Cortex of kidney (tissue), 1 donor: ENCODE data around the gene RAB24.
"Not testable (repeated sequence)": the region's sequence is repeated elsewhere in the genome, so short reads cannot be mapped to it uniquely, and the experiment has no call there.

Experiments used
- DNase-seq: peaks from one replicate; lab custom pipeline; 2025; lab: John Stamatoyannopoulos, UW

The RAB24 gene

DNA sequence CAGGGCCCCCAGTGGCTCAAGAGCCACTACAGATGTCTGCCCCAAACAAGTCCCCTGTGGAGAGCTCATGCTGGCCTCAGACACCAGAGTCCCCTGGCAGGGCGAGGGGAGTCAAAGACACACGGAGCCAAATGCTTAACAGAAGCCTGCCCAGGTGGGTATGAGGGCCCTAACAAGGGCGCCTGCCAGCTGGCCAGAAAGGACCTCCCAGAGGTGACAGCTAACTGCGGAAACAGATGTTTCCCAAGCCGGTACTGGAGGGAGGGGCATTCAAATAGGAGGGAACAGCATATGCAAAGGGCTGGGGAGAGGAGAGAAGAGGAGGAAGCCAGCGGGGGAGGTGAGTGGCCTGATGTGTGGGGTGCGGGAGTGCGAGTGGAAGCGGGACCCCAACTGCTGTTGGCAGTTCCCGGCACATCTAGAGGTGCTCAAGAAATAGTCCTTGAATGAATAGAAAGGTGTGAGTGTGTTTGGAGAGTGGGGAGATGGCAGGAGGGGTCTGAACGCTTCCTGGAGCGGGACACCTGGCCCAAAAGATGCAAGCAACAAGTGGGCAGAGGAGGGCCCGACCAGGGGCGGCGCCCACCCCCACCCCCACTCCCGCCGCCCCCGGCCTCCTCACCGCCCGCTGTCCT lies 7.4 kb upstream of the RAB24 start:
- no peak for DNase-seq

DNA sequence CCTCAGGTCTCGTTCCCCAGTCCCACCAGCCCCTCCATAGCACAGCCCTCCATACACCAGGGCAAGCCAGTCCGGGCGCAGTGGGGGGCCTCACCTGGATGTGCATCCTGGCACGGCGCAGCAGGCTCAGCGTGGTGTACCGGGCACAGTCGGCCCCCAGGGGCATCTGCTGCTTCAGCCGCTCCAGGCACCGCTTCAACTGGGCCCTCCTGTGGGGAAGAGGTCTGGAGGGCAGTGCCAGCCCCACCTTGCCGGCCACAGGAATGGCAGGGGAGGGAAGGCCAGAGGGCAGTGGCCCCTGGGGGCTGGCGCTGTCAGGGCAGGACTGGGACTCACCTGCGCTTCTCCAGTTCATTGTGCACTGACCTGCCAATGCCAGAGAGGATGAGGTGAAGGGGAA lies 6.8 kb upstream of the RAB24 start:
- no peak for DNase-seq

DNA sequence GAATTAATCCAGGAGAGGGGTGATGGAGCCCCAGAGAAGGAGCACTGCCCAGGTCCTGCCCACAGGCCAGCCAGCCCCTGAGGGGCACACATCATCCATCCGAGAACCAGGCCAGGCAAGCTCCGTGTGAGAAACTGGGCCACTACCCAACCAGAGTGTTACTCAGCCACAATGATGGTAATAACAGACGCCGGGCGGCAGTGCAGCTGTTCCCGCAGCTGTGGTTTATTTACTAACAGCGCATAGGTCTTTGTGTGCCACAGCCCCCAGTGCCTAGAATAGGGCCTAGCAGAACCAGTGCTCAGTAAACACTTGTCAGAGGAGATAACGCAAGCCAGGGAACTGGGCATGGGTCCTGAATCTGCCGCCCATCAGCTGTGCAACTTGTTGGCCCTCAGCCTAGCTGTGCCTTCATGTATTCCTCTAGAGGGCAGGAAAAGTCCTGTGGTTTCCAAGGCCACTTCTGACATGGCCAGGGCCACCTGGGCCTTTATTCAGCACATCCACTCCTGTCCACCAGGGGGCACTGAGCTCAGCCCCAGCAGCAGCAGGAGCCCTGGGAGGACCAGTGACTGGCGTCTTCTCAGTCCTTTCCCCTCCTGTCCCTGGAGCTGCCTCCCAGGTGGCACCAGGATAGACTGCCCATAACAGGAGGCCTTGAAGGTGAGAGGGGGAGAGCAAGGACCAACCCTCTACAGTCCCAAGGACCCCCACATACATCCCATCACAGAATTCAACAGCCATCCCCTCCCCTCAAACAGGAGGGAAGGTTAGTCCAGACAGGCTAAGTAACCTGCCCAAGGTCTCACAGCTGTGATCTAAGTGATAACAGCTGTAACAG lies 6.1 kb upstream of the RAB24 start:
- no peak for DNase-seq

DNA sequence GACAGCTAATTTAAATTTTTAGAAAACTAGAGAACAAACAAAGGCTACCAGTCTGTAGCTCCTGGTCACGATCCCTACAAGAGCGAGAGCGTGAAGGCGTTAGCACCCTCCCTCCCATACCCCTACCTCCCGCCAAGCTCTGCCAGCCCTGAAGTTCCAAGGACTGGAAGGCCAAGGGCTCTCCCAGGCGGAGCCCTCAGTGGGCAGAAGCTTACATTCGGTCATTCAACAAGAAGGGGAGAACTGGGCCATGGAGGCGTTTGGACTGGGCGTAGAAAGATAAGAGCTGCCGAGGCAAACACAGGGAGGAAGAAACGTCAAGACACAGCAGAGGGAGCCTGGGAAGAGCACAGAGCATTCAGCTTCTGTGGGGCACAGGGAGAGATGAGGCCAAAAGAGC lies 5.2 kb upstream of the RAB24 start:
- no peak for DNase-seq

DNA sequence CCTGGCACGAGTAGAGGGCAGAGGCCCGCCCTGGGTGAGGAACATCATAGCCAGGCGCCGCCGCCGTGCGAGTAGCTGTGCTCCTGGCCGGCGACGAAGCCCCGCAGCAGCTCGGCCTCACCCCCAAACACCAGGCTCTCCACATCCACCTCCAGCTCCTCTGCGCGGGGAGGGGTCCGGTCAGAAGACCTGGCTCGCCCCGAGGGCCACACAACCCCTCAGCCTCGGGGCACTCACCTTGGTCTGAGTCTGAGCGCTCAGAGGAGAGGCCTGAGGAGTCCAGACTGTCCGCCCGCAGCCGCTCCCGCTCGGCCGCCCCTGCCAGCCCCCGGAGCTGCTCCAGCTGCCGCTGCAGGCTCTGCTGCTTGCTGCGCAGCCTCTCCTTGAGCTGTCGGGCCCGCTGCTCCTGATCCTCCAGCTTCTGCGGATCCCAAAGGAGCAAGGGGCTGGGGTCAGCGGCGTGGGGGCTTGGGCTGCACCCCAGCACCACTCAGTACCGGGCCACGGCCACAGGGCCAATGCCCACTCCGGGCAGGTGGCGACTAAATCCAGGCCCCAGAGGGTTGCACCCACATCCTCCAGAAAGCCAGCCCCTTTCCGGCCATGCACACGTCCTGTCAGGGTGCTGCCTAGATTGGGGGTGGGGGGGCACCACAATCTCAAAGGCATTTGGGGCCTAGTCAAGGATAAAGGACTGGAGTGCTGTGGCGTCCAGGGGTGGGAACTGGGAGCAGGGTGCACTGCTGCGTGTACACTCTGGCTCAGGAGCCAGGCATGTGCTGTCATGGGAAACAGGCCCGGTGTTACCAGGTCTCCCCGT lies 4.2 kb upstream of the RAB24 start:
- no peak for DNase-seq

DNA sequence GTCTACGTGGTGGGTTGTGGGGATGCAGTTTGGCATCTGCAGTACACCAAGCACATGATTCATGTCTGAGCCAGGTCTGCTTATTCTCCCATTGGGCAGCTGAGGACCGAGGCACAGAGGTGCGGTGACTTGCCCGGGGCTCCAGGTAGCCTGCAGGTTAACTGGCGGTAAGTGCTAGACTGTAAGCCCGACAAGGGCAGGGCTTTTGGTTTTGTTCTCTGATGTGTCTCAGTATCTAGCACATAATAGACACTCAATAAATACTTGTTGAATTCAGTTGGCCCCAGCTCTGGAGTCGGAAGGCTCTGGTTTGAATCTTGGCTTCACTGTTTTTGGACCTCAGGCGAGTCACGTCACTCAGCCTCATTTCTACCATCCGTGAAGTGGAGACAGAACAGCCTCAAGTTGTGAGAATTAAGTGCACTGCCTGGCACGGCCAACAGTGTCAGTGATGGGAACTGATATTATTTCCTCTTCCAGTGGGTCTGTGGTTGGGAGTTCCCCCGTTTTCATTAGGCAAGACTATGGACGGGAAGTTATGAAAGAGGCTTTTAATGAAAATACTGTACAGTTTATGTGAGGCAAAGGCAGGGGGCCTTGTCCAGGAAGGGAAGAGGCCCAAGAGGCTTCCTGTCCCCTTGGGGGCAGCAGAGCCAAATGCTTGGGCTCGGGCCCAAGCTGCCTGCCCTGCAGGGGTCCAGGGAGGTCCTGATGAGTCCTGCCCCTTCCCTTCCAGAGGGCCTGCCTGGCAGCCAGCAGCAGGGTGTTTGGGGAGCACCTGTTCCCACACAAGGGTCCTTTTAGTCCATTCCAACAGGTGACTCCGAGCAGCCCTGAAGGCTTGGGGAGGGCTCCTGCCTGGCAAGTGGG lies 3.4 kb upstream of the RAB24 start:
- no peak for DNase-seq

DNA sequence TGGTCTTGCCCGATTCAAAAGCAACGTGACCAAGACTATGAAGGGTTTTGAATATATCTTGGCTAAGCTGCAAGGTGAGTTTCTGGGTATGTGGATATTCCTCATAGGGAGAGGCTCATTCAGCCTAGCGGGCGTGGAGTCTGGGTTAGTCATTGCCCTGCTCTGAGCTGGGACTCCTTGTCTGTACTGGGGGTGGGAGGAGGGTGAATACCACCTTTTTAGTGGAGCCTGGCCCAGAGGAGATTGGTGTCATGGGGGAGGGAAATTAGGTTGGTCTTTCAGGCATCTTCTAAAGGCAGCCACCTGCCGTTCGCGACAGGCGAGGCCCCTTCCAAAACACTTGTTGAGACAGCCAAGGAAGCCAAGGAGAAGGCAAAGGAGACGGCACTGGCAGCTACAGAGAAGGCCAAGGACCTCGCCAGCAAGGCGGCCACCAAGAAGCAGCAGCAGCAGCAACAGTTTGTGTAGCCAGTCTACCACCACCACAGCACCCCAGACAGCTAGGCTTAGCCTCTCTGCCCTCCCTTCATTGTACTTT lies 2.7 kb upstream of the RAB24 start:
- DNase-seq = not testable (repeated sequence)

DNA sequence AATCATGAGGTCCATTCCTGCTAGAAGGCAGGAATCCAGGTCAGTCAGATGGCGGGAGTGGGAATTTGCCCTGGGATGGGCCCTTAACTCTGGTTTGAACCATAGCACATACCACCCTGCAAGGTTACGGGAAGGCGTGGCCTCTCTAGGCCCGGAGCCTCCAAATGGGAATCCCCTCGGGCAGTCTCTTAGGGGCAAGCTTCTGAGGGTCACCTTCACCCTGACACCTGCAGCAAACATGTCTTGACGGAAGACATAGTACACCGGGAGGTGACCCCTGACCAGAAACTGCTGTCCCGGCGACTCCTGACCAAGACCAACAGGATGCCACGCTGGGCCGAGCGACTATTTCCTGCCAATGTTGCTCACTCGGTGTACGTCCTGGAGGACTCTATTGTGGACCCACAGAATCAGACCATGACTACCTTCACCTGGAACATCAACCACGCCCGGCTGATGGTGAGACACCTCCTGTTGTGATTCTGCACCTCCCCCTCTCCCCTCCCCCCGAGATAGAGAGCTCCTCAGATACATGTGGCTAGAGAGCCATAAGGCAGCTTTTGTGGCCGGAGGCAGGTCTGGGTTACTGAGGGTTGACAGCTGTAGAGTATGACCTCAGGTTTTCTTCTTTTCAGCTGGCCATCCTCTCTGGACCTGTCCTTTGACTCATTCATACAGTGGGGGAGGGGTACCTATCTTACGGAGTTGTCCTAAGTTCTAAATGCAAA lies 1.0 kb upstream of the RAB24 start:
- DNase-seq = no peak

DNA sequence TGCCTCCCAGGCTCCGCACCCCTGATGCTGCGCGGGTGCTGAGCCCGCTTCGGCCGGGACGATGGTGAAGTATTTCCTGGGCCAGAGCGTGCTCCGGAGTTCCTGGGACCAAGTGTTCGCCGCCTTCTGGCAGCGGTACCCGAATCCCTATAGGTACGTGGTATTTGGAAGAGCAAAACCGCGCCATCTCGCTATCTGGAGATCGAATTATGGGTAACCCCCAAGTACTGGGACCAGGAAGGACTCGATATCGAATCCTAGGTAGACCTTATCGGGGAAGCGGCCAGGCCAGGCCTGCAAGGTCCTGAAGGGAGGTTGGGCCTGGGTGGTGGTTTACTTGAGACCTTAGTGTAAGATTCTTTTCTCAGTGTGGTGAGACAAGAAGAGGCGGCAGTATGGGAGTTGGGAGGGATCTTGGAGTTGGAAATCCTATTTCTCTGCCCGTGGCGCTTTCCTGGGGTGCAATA lies 439 bp upstream of the RAB24 start:
- no peak for DNase-seq

DNA sequence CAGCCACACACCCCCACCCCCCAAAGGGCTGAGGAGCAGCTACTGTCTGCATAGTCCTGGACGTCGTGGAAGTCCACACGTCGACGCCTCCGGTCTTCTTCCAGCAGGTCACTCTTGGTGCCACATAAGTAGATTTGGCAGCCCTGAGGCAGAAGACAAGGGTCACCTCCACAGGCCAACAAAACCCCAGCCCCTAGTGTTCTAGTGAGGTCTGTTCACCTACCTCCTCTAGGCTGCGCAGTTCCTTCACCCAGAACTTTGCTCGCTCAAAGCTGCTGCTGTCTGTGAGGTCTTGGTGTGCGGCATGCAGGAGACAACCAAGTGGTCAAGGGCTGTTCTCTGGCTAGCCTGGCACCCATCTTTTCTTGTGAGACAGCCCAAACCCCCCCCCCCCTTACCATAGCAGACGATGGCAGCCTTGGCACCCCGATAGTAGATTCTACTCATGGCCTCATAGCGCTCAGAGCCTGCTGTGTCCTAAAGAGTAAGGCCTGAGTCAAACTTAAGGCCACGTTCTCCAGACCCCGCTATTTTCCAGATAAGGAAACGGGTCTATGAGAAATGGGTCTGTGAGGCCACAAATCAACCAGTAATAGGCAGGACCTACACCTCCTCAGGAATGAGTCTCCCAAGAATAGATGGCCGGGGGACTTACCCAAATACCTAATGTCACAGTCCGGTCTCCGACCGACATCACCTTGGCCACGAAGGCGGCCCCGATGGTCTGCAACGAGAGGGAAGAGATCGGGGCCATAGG lies 987 bp downstream of the RAB24 start:
- no peak for DNase-seq

DNA sequence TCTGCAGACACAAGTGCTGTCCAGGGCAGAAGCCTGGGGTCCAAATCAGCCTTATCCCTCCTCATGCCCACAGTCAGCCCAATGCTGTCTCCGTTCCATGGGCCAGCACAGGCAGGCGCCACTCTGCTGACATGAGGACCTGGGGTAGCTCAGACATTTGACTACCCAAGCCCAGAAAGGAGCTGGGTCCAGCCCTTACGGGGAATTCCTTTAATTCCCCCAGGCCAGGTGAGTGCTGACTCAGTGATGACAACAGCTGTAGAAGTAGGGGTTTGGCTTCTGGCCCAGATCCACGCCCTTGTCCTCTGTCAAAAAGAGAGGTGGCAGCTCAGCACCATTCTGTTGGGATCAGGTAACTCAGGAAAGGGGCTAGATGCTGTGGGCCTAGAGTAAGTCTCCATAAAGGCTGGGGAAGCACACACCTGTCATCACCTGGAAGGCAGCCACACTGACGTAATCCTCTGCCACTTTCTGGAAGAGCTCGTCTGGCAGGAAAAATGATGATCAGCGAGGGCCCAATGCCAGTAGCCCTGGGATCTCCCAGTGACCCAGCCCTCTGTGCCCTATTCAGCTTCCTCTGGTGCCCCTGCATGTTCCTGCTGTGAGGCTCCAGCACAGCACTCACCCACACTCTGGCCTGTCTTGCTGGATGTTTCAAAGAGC lies 1.9 kb downstream of the RAB24 start:
- no peak for DNase-seq

DNA sequence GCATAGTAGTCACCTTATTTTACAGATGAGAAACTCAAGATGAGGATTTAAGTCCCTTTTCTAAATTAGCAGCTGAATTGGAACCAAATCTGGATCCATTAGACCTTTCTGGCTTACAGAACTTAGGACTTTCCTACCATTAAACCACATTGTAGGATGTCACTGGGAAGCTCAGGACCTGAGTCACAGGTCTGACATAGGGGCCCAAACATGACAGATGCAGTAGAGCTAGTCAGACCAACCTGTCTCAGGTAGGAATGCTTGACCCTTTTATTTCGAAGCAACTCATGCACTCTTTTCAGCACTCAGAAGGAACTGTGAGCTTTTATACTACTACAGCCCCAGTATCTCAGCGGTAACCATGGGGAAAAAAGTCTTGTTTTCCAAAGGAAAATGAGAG lies 2.6 kb downstream of the RAB24 start:
- DNase-seq = no peak

DNA sequence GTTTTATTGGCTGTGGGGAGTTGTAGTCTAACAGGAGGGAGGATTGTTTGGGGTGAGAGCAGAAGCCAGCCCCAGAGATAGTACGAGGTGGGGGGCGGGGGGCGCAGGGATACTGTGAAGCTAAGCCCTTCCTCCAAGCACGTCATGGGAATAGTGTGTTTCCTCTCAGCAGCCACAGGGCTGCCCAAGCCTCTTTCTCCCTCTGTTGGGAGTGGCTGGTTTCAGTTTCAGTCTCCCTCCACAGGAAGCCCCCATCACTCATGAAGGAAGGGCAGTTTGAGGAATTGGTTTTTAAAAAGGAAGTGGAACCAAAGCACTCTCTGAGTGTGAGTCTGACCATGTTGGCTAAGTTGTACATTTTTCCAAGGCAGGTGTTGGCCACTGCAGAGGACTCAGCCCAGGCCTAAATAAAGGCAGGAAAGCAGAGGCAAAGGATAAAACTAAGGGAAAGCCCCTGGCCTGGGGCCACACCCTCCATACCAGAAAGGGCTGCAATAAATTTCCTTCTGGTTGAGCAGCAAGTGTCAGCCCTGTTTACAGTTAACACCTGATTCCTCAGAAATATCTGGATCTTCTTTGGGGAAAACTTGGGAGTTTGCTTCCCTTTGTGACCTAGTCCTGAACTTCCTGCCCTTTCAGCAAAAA lies 3.2 kb downstream of the RAB24 start:
- no peak for DNase-seq

DNA sequence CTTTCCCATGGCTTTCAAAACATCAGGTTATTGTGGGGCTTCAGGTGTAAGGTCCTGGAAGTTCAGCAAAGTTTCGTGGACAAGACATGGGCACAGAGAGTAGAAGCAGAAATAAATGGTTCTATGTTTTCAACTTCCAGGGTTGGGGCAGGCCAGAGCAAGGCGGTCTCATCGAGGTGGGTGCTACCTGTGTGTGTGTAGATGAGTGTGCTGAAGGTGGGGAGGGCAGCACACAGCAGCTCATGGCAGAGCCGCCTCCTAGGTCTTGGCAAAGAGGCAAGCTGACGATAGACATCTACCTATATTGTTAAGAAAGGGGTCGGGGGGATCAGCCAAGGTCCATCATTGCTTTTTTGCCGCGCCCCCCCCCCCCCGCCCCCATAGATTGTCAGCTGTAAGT lies 3.8 kb downstream of the RAB24 start:
- no peak for DNase-seq

DNA sequence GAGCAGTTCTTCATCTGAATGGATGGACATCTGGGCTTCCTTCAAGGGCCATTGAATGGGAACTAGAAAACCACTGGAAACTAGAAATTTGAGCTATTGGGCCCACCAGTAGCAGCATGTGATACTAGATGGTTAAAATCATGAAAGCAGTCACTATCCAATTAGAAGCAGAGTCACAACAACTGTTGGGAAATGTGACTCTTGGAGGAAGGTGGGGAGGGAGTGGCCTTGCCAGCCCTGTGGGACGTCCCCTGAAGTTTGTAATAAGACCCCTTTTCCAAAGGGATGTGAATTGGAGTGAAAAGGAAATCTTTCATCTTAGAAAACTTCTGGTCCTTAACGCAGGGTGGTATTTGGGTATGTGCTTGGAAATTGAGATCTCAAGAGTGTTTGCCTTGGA lies 5.6 kb downstream of the RAB24 start:
- no peak for DNase-seq

DNA sequence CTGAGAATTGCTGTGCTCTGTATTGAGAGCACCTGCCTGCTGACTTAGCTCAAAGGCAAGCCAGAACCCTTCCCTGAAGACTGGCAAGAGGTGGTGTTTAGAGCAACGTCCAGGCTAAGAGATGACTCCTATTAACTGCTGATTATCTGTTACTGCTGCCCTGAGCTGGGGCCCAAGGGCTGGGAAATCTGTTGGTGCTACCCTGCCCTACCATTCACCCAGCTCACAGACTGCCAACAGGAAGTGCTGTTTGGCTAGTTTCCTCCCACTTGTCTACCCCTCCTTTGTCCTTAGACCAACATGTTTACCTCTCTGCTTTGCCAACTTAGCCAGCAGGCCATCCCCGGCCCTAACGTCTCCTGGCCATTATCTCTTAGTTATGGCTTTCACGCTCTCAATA lies 6.9 kb downstream of the RAB24 start:
- DNase-seq = no peak

DNA sequence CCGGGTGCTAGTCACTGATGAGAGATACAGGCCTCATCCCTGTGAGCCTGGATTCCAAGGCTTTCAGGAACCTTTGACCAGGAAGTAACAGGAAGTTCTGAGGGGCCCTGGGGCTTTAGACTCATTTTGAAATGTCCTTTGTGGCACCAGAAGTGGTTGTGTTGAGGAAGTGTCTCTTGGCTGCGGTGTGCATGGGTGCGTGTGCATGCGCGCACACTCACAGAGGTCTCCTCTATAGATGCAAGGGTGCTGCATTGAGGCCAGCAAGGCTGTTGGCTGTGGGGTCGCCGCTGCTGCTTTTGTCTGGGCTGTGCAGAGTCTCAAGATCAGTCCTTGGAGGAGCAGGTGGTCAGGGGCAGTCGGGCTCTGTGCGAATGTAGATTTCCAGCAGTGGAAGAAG lies 7.6 kb downstream of the RAB24 start:
- no peak for DNase-seq

DNA sequence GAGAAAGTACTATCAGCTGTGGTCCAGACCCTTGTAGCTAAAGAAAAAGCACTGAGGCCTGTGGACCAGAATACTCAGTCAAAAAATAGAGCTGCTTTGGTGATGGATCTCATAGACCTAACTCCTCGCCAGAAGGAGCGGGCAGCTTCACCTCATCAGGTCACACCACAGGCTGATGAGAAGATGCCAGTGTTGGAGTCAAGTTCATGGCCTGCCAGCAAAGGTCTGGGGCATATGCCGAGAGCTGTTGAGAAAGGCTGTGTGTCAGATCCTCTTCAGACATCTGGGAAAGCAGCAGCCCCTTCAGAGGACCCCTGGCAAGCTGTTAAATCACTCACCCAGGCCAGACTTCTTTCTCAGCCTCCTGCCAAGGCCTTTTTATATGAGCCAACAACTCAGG lies 8.9 kb downstream of the RAB24 start:
- no peak for DNase-seq
